Femur (tissue), 1 donor: ENCODE measurements around the gene PDE6B.
"Not testable (repeated sequence)": the region's sequence is repeated elsewhere in the genome, so short reads cannot be mapped to it uniquely, and the experiment has no call there.

Source experiments
- DNase-seq: peaks from one replicate; pipeline ENCODE4 v3.0.0-alpha.2; 2017

PDE6B gene

DNA sequence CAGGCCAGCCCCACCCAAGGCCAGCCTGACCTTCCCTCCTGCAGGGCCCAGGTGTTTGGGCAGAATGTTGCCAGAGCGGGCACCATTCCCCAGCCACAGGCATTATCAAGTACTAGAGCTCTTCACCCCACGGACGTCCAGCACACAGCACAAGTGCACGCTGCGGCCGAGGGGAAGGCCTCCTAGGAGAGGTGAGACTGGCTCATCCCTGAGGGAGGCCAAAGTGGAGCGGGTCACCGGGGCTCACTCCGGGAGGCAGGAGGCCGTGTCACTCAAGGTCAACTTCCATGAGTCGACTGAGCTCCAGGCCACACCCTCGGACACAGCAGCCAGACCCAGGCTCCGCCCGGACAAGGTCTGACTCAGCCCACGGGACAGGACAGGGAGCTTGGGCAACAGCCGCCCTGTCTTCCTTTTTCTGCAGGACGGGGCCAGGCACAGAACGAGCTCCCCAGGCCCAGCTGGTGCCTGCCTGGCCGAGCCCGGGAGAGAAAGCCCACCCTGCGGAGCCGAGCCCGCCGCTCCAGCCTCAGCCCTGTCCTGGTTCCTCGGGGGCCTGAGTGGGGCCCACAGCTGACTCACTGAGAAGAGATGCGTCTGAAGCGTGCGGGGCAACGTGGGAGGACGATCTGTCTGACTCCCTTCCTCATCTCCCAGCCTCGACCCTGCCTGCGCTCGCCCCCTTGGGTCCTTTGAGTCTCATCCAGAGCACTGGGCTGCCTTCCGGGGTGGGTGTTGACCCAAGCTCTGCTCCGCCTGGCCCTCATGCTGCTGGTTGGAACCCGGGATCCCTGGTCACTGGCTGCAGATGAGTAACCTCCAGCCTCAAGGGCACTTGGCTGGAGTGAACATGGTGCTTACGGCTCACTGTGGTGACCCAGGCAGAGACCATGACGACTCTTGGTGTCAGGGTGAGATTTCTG is 61.9 kb downstream of the PDE6B start:
- peak; percentile 70 for DNase-seq

DNA sequence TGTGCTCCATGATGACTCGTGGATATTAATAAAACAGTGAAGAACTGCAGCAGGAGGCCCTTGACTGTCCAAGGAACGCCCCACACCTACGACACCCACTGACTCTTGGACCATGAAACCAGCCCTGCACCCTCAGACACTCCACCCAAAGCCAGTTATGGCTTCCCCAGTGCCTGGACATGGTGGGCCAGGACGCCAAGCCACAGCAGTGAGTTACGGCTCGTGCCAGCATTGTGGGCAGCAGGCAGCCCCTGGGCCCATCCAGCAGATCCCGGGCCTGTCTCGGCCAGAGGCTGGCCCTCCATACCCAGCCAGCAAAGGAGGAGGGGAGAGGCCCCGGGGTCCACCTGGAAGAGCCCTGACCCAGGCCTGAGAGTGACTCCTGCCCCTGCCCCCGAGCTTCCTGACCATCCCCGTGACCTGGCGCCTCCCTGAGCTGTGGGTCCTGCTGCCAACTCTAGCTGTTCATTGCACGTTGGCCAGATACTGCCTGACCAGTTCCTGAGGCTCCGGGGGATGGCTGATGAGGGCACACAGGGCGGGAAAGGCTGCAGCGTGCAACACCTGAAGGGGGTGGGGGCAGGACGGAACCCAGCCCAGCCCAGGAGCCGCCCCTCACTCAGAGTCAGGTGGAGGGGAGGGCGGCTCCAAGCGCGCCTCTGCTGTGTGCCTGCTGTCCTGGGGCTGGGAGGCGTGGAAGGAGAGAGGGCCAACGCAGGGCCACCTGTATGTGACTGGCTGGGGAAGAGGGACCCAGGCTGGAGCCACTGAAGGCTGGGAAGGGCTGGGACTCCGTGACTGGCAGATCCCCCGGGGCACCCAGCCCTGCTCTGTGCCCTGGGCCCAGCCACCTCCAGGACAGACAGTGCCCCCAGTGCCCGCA is 62.8 kb downstream of the PDE6B start:
- no peak for DNase-seq

DNA sequence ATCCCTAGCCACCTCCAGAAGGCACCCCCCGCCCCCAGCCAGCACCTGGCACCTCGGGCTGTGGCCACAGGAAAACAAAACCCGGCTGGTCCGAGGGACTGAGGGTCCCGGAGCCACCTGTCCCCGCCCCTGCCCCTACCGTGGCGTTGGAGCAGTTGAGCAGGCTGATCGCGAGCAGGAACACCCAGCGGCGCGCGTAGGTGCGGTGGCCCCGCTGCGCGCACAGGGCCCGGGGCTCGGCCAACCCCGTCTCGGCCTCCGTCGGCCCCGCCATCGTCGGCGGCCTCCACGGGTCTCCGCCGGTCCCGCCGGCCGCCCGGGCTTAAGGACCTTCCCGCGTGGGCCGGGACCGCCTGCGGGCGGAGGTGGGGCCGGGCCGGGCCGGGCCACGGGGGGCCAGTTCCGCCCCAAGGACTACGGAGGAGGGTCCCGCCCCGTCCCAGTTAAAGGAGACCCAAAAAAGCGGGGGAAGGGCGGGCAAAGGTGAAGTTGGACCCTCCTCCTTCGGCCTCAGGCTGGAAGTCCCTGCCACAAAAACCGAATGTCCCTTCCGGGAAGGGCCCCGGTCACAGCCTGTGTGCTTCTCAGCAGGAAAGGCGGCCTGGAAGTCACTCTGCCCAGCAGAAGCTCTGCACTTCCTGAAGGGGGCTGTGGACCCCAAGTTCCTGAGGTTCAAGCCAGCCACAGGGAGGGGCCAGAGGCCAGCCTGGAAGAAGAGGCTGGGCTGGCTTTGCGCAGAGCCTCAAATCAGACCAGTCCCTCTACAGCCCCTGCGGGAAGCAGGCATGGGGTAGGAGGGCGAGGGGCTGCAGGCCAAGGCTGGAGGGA is 63.7 kb downstream of the PDE6B start, which contains the start of gene SLC49A3:
TSS of gene SLC49A3 (minus strand) at position 298 of the 828 bp plus-strand sequence. CDS start at position 274, 24 bp downstream.
- DNase-seq, result no peak

DNA sequence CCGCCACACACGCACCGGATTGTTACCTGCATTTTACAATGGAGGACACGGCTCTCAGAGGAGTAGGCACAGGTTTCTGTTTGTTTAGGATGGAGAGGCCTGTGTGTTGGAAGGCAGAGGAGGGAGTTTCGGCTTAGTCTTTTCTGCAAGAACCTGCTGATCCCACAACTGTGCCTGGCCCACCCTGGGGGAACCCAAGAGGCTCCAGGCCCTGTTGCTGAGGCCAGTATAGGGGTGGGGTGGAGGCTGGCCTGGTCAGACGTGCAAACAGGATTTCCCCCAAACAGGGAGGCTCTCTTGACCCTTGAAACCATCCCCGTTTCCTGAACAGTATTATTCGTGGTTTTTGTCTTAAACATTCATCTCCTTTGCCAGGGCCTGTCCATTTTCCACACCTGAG is 64.3 kb downstream of the PDE6B start:
- no peak for DNase-seq

DNA sequence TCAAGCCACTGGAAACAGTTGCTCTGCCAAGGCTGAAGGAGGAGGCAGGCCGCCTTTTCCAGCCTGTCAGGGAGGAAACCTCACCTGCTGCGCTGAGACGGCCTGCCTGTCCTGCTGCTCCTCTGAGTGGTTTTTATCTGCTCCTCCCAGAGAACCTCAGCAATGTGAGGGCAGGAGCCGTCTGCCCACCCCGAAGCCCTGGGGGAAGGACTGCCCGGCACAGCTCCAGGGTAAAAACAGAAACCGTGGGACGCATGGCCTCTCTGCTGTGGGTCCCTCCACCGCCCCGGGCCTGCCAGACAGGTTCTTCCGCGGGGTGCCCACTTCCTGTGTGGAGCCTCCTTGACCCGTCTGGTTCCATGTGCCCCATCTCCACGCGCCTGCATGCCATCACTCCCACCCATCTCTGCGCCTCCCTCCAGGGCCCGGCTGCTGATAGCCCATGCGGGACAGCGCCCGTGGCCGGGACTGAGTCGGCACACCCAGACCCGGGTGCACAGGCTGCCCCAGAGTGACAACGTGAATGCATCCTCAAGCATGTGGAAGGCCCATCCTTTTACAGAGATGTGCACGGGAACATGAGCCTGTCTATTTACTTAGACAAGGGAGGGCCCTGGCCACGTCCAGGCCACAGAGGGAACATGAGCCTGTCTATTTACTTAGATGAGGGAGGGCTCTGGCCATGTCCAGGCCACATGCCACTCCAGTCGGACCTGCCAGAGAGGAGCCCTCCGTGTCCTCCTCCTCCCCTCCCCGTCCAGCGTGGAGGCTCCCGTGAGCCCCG is 67.6 kb downstream of the PDE6B start:
- DNase-seq, result no peak

DNA sequence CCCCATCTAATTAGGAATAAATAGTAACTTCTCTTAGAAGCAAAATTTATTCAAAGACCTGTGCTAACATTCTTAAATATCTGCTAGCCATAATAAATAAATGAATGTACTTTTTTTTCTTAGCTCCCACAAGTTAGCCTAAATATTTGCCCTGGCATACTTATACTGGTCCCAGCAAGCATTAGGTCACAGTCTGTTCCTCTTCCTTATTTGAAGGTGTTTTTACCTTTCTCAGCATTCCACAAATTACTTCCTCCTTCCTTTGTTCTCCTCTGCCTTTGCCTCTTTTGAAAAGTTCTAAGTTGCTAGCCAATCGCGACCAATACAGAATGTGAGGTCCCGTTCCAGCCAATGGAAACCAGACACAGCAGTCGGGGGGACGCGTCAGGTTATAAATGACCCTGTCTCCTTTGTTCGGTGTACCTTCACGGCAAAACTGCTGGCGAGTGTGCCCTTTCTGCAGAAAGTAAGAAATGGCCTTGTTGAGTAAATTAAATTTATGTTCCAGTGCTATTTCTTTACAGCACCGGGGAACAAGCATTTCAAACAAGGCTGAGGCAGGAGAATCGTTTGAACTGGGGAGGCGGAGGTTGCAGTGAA is 69.1 kb downstream of the PDE6B start:
- not testable (repeated sequence) for DNase-seq

DNA sequence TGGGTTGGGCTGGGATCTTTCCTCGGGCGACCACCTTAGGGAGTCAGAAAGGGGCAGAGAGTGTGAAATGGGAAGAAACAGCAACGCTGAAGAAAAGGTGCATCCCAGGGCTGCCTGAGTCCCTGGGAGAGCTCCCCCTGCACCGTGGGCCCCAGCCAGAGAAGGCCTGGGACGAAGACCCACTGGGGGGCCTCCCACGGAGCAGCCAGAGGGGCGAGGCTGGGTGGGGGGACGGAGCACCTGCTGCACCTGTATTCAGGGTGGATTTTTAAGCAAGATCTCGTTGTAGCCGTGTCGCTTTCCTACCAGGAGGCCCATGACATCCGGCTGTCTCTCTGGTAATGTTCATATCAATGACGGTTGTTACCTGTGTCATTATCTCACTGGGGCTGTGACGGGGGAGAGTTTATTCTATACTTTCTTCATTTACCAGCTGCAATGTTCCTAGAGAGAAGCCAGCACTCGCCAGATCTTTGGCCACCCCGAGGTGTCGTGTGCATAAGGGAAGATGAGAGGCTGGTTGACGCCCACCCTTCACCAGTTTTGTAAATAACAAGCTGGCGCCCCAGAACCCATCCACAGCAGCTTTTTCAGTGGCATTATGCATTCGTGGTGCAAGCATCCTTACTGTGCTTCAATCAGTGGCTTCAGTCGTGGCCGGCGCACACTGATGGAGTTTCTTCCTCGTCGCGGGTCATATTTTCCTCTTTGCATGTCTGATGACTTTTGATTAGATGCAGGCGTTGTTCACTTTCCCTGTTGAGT is 74.6 kb downstream of the PDE6B start:
- no peak for DNase-seq

DNA sequence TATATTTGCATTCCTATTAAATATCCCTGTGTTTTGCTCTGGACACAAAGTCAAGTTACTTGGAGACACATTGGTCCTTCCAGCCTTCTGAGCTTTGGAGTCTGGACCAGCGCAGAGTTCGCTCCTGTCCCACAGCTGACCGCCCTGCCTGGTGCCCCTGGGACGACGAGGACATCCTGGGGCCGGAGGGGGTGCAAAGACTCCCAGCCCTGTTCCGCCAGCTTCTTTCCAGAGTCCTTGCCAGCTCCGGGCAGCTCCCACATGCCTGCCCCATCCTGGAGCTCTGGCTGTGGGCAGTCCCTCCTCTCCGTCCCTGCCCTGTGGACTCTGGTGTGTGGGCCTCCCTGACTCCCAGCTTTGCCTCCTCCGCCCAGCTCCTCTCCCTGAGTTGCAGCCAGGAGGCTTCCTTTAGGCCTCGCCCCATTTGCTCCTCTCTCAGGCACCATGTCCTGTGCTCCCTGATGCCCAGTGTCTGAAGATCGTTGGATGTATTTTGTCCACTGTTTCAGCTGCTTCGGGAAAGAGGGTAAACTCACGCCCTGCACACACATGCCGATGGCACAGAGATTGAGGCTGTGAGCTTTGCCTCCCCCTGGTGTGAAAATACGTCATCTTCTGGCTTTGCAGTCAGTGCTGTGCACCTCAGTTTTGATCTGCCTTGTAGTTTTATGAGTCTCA is 75.4 kb downstream of the PDE6B start:
- DNase-seq, result no peak

DNA sequence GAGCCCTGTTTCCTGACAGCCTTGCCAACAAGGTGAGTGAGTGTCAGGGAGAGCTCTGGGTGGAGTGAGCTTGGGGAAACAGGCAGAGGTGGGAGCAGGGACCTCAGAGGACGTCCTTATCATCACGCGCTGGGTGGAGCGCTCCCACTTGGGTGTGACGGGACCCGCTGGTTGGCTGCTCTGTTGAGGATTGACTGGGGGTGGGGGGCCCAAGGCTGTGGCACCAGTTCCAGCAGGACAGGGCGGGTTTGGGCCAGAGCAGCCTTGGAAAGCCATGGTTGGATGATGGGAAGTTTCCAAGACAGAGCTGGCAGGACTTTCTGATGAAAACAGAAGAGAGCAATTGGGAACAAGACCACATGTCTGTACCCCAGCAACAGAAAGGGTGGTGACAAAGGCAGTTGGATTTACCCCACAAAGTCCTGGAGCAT is 77.3 kb downstream of the PDE6B start:
- no peak for DNase-seq

DNA sequence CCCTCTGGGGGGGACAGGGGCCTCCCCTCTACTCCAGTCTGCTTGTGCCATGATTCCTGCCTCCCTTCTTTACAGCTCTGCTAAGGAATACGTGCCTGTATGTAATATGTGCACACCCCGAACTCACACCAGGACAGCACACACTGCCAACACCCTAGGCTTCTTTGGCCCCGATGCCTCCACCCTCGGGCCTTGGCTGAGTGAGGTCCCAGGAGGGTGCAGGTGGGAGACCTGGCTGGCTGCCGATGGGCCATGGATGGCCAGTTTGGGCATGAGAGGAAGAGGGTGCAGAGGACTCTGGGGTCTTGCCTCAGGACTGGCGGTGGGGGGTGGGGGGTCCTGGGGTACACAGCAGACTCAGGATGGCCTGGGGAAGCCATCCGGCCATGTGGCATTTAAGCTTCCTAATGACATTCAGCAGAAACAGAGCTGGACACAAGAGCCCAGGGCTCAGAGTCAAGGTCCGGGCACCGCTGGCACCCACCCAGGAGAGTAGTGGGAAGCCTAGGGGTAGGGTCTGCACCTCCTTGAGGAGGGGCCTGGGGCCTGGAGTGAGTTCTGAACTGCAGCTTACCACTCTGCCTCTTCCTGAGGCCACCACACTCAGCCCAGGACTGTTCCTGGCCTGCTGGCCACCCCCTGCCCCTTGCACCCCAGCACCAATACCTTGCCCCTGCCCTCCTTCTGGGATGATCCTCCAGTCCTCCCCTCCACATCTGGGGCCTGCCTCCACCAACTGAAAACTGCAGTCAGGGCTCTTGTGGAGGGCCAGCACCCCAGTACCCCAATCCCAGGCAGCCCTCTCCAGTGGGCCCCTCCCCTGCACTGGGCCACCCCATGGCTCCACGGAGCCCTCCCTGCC is 78.2 kb downstream of the PDE6B start:
- DNase-seq, result no peak

DNA sequence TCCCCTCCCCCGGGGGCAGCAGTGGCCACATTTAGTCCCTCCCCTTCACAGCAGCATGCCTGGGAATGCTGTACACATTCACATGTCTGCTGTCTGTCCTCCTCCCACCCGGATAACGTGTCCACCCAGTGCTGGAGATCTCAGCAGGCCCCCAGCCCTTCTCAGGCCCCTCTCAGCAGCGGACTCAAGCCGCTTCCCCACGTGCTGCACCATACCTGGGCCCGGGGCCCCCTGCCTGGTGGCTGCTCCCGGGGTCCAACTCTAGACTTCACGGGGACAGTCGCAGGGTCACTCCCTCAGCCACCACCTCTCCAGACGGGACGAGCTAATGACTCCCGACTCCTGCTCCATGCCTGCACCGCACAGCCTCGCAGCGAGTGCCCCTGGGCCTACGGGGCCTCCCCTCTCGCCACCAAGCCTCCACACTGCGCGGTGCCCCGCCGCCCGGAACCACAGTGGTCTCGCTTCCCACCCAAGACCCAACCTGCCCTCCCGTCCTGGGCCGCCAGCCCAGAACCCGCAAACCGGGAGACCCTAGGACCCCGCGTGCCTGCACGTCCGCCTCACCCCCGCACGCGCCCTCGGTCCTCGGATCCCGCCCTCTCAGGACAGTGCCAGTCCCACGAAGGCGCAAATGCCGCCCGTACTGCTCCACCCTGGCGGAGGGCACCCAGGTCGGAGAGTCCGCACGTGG is 79.0 kb downstream of the PDE6B start:
- DNase-seq, result peak; percentile 38

DNA sequence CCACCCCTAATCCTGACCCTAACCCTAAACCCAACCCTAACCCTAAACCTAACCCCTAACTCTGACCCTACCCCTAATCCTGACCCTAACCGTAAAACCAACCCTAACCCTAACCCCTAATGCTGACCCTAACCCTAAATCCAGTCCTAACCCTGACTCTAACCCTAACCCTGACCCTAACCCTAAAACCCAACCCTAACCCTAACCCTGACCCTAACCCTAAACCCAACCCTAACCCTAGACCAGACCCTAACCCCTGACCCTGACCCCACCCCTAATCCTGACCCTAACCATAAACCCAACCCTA is 79.6 kb downstream of the PDE6B start:
- no peak for DNase-seq

DNA sequence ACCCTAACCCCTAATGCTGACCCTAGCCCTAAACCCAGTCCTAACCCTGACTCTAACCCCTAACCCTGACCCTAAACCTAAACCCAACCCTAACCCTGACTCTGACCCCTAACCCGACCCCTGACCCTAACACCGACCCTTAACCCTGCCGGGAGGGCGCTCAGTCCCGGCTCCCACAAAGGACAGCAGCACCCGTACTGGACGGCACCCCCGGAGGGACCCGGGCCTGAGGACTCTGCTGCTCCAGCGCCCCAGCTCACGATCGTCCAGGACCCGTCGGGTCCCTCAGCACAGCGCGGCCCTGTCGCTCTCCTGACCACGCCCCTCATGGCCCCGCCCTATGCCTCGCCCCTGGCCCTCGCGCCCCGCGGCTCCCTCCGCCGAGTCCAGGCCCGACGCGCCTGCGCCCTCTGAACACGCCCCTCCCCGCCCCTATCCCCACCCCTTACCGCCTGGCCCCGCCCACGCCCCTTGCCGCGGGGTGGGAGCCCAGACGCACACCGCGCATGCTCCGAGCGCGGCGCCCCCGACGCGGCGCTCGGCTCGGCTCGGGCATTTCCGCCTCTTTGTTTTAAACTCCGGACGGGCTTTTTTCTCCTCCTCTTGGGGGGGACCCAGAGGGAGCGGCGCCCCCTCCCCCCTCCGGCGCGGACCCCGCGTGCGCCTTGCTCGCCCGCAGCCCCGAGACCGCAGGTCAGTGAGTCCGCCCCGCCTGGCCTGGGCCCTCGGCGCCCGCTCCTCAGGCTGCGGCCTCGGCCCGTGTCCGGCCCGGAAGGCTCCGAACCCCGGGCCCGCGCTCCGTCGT is 80.1 kb downstream of the PDE6B start, which contains the start of gene PCGF3:
TSS of gene PCGF3 (plus strand) at position 555 of the 805 bp plus-strand sequence. CDS start 27,849 bp downstream, outside the sequence.
- peak; percentile 99 for DNase-seq

DNA sequence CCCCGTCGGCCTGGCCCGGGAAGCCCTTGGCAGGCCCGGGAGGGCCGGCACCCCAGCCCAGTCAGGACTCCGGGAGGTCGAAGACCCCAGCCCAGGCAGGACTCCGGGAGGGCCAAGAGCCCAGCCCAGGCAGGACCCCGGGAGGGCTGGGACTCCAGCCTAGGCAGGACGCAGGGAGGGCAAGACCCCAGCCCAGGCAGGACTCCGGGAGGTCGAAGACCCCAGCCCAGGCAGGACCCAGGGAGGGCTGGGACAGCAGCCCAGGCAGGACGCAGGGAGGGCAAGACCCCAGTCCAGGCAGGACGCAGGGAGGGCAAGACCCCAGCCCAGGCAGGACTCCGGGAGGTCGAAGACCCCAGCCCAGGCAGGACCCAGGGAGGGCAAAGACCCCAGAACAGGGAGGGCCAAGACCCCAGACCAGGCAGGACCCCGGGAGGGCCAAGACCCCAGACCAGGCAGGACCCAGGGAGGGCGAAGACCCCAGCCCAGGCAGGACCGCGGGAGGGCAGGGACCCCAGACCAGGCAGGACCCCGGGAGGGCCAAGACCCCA is 80.8 kb downstream of the PDE6B start:
- not testable (repeated sequence) for DNase-seq

DNA sequence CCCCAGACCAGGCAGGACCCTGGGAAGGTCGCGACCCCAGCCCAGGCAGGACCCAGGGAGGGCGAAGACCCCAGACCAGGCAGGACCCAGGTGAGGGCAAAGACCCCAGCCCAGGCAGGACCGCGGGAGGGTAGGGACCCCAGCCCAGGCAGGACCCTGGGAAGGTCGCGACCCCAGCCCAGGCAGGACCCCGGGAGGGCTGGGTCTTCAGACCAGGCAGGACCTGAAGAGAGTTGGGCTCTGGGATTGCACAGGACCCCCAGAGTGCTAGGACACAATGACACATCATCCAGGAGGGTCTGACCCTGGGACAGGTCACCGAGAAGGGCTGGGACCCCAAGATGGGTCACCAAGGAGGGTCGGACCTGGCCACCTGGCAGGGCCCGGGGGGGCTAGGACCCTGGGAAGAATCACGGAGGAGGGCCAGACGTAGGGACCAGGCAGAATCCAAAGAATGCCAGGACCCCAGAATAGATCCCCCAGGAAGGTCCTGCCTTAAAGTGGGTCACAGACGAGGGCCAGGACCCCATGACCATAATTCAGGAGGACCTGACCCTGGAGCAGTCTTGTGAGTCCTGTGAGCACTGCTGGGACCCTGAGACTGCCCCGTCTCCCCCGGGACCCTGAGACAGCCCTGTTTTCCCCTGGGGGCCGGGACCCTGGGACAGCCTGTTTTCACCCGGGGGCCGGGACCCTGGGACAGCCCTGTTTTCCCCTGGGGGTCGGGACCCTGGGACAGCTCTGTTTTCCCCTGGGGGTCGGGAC is 81.6 kb downstream of the PDE6B start:
- no peak for DNase-seq

DNA sequence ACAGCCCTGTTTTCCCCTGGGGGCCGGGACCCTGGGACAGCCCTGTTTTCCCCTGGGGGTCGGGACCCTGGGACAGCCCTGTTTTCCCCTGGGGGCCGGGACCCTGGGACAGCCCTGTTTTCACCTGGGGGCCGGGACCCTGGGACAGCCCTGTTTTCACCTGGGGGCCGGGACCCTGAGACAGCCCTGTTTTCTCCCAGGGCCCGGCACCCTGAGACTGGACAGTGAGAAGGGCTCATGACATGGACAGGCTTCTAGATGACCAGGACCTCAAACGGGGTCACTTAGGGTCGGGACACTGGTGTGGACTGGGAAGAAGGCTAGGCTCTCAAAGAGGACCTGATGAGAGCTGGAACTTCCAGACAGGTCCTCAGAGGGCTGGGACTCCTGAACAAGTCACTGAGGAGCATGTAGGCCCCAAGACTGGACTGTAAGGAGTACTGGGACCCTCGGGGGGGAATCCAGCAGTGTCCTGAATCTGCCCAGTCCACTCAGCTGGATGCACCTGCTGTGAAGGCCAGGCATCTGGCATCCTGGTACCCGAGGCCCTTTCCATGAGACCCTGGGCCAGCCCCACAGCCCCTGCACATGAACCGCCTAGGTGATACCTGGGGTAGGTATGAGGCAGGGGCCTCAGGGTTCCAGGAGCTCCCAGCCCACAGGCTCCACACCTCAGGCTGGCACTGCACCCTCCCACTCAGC is 82.7 kb downstream of the PDE6B start:
- no peak for DNase-seq
